Smooth muscle cell (in vitro differentiated cells): ENCODE measurements around the gene APOL1. TPM values are rescaled to one million over a fixed set of nuclear protein-coding genes. Genes with fewer than 3 reads are reported as not detected.

Source experiments
- DNase-seq: peaks from one replicate; lab custom pipeline; 2025; ENCODE audit not compliant: unreplicated experiment; lab: John Stamatoyannopoulos, UW
- H2AFZ ChIP-seq: fragments of 200-600 bp; sonication (generic); 2 replicates; pipeline ENCODE4 v1.6.0; 2016; ENCODE audit warnings: antibody characterized with exemption, low read depth, mild to moderate bottlenecking
- H3F3A ChIP-seq: fragments of 200-600 bp; sonication (generic); 2 replicates; pipeline ENCODE4 v1.6.0; 2017; ENCODE audit warnings: antibody characterized with exemption, low read depth
- H3K27ac ChIP-seq: fragments of 200-600 bp; sonication (generic); 2 replicates; pipeline ENCODE4 v1.5.1; 2016; ENCODE audit warnings: low read depth, mild to moderate bottlenecking
- H3K27me3 ChIP-seq: fragments of 200-600 bp; sonication (generic); 2 replicates; pipeline ENCODE4 v1.6.1; 2016; ENCODE audit warnings: low read depth, mild to moderate bottlenecking
- H3K36me3 ChIP-seq: fragments of 200-600 bp; sonication (generic); 2 replicates; pipeline ENCODE4 v1.5.1; 2016; ENCODE audit warnings: low read depth
- H3K4me1 ChIP-seq: fragments of 200-600 bp; sonication (generic); 2 replicates; pipeline ENCODE4 v1.5.1; 2016; ENCODE audit warnings: low read depth
- H3K4me2 ChIP-seq: fragments of 200-600 bp; sonication (generic); 2 replicates; pipeline ENCODE4 v1.6.0; 2016; ENCODE audit warnings: mild to moderate bottlenecking
- H3K4me3 ChIP-seq: fragments of 200-600 bp; sonication (generic); 2 replicates; pipeline ENCODE4 v1.5.1; 2016; ENCODE audit warnings: mild to moderate bottlenecking
- H3K79me2 ChIP-seq: fragments of 200-600 bp; sonication (generic); 2 replicates; pipeline ENCODE4 v1.6.0; 2016; ENCODE audit warnings: low read depth, mild to moderate bottlenecking
- H3K9ac ChIP-seq: fragments of 200-600 bp; sonication (generic); 2 replicates; pipeline ENCODE4 v1.6.0; 2016; ENCODE audit warnings: low read depth
- H3K9me3 ChIP-seq: fragments of 200-600 bp; sonication (generic); replicated peaks from 2 replicates; pipeline ENCODE4 v1.5.1; 2016; ENCODE audit warnings: low read depth
- H4K20me1 ChIP-seq: fragments of 200-600 bp; sonication (generic); 2 replicates; pipeline ENCODE4 v1.6.0; 2016; ENCODE audit warnings: low read depth
- CTCF ChIP-seq: fragments of 200-600 bp; sonication (generic); IDR thresholded peaks from 2 replicates; pipeline ENCODE4 v1.5.1; 2017; ENCODE audit warnings: borderline replicate concordance, mild to moderate bottlenecking, antibody characterized with exemption; ENCODE audit not compliant: insufficient read depth, poor library complexity, severe bottlenecking
- WGBS: methylation state at CpG from one replicate; pipeline ENCODE4 v1.1.7; 2016; ENCODE audit warnings: low lambda C conversion rate; 5-methylcytosine and 5-hydroxymethylcytosine counted together
- microRNA-seq: library from miRNA; unstranded; fragments of <30 nt; microRNA quantifications from one replicate; pipeline ENCODE4, GENCODE V29; 2016; ENCODE audit warnings: borderline number of aligned reads
- polyA plus RNA-seq: library from polyadenylated mRNA; unstranded; fragments of >200 nt; fragmentation: Nextera tagmentation; extraction: Ambion mirVana; gene quantifications from 2 replicates; pipeline ENCODE4 v1.2.1, GENCODE V29; 2016
- small RNA-seq: library from RNA; depleted of rRNA; stranded (forward); fragments of <200 nt; gene quantifications from one replicate; pipeline ENCODE3, GENCODE V24; 2014
- total RNA-seq: library from RNA; depleted of rRNA; stranded (reverse); fragments of >200 nt; gene quantifications from 2 replicates; pipeline ENCODE4 v1.2.3, GENCODE V29; 2014

Gene APOL1
- total and polyA plus RNA-seq, 2 experiments from 2014 or later = 0.62 TPM; not detected in 1

- H3K9ac ChIP-seq = no peak overlapping the region
- peaks cover 99% of the 10 kb centered on the region for H4K20me1 ChIP-seq
These were observed 58.6 kb downstream of the APOL1 start for GRCh38 chr22:36311386-36312085.

GRCh38 chr22:36315325-36315724 is 62.4 kb downstream of the APOL1 start:
- Histone ChIP-seq H3K27ac (no peak overlapping the region), H2AFZ (no peak overlapping the region), H3K4me2 (no peak overlapping the region), H3F3A (peaks cover 67% of the 10 kb centered on the region), H3K79me2 (peaks cover 85% of the 10 kb centered on the region), H4K20me1 (peaks cover 99% of the 10 kb centered on the region), H3K4me3 (no peak overlapping the region), H3K9ac (no peak overlapping the region), H3K27me3 (no peaks in the 10 kb centered on the region), H3K9me3 (no peaks in the 10 kb centered on the region), H3K36me3 (peaks cover 41% of the 10 kb centered on the region), H3K4me1 (no peaks in the 10 kb centered on the region)
- WGBS = 93% methylated on average over 7 of the region's 7 CpGs
- no peak for DNase-seq
- no peak for TF ChIP-seq CTCF

More at GRCh38 chr22:36311386-36312085, 58.6 kb downstream of the APOL1 start:
- peak overlapping the region; percentile 53 for H3K27ac ChIP-seq
- no peak overlapping the region for H2AFZ ChIP-seq
- H3K36me3 ChIP-seq = peaks cover 53% of the 10 kb centered on the region
- H3K4me2 ChIP-seq = no peak overlapping the region
- no peak for DNase-seq
- H3K27me3 ChIP-seq = no peaks in the 10 kb centered on the region
- no peak for TF ChIP-seq CTCF
- H3K4me1 ChIP-seq = no peaks in the 10 kb centered on the region
- H3F3A ChIP-seq = peaks cover 67% of the 10 kb centered on the region
- H3K4me3 ChIP-seq = no peak overlapping the region
- H3K9me3 ChIP-seq = no peaks in the 10 kb centered on the region
- 66% methylated on average over 18 of the region's 18 CpGs for WGBS
- peaks cover 88% of the 10 kb centered on the region for H3K79me2 ChIP-seq

GRCh38 chr22:36316419-36316818 is 63.5 kb downstream of the APOL1 start:
- peaks cover 99% of the 10 kb centered on the region for H4K20me1 ChIP-seq
- no peak overlapping the region for H3K4me2 ChIP-seq
- no peak for TF ChIP-seq CTCF
- H3K79me2 ChIP-seq = peaks cover 86% of the 10 kb centered on the region
- no peak overlapping the region for H3K9ac ChIP-seq
- no peaks in the 10 kb centered on the region for H3K27me3 ChIP-seq
- H3K4me3 ChIP-seq = no peak overlapping the region
- H2AFZ ChIP-seq = no peak overlapping the region
- 97% methylated on average over 14 of the region's 14 CpGs for WGBS
- peak overlapping the region; percentile 24 for H3K27ac ChIP-seq
- peaks cover 67% of the 10 kb centered on the region for H3F3A ChIP-seq
- no peaks in the 10 kb centered on the region for H3K4me1 ChIP-seq
- no peak for DNase-seq
- no peaks in the 10 kb centered on the region for H3K9me3 ChIP-seq
- H3K36me3 ChIP-seq = peaks cover 38% of the 10 kb centered on the region

Small RNA genes lying within 50 kb of the gene (microRNA-seq; reads per million reads assigned to microRNA genes)
- gene MIR6819 = 3.5 reads per million

Small RNA genes lying within 50 kb of the gene (small RNA-seq; reads per million reads assigned to genes)
- gene MIR6819 = 0.26 reads per million, percentile 2 among the genes with 10 or more reads in this experiment

Other genes starting within 250 kb of the APOL1 start
- 144 and 168 TPM in 2 replicates for gene RBFOX2, start 224.3 kb upstream of the APOL1 start, total RNA-seq
- gene RBFOX2, start 224.3 kb upstream of the APOL1 start, polyA plus RNA-seq = 128 and 151 TPM in 2 replicates
- gene APOL3, start 92.4 kb upstream of the APOL1 start, total RNA-seq = 0.40 TPM in 1 of 2 replicates, not detected in the other
- 0.24 TPM in 1 of 2 replicates, not detected in the other for gene APOL3, start 92.4 kb upstream of the APOL1 start, polyA plus RNA-seq
- 0.40 and 0.45 TPM in 2 replicates for gene APOL4, start 51.3 kb upstream of the APOL1 start, total RNA-seq
- gene APOL4, start 51.3 kb upstream of the APOL1 start, polyA plus RNA-seq = 0.97 TPM in 1 of 2 replicates, not detected in the other
- 12.2 and 14.7 TPM in 2 replicates for gene APOL2, start 13.6 kb upstream of the APOL1 start, total RNA-seq
- gene APOL2, start 13.6 kb upstream of the APOL1 start, polyA plus RNA-seq = 8.0 and 9.2 TPM in 2 replicates
- 350 and 378 TPM in 2 replicates for gene MYH9, start 134.8 kb downstream of the APOL1 start, total RNA-seq
- 361 and 382 TPM in 2 replicates for gene MYH9, start 134.8 kb downstream of the APOL1 start, polyA plus RNA-seq
- gene TXN2, start 228.5 kb downstream of the APOL1 start, total RNA-seq = 15.1 and 17.0 TPM in 2 replicates
- 86.9 and 97.0 TPM in 2 replicates for gene TXN2, start 228.5 kb downstream of the APOL1 start, polyA plus RNA-seq